ENCODE results near the gene GALNT15.

GALNT15 gene

GRCh38 chr3:16240229-16241023 is 65.9 kb downstream of the GALNT15 start:
- DNase-seq (ENCODE audit: low read depth, low spot score) = no peak
- Histone ChIP-seq H3K27me3 (ENCODE audit: control insufficient read depth, insufficient read depth, low read length) (no peaks in the 10 kb centered on the region), H3K4me1 (ENCODE audit: control insufficient read depth, insufficient read depth, low read length) (no peaks in the 10 kb centered on the region)

GRCh38 chr3:16241225-16241624 is 66.7 kb downstream of the GALNT15 start:
- H3K4me1 ChIP-seq (ENCODE audit: control insufficient read depth, insufficient read depth, low read length) = no peaks in the 10 kb centered on the region
- no peak overlapping the region for H3K4me3 ChIP-seq (ENCODE audit: low read length)
- no peak overlapping the region for H3K27ac ChIP-seq (ENCODE audit: low read length)
- no peaks in the 10 kb centered on the region for H3K9me3 ChIP-seq (ENCODE audit: control insufficient read depth, insufficient read depth, low read length)
- no peaks in the 10 kb centered on the region for H3K36me3 ChIP-seq (ENCODE audit: control insufficient read depth, insufficient read depth, low read length)
- DNase-seq (ENCODE audit: low read depth, low spot score) = no peak
- no peaks in the 10 kb centered on the region for H3K27me3 ChIP-seq (ENCODE audit: control insufficient read depth, insufficient read depth, low read length)
- no CpG with 5 or more reads among the region's 5 CpGs for WGBS (ENCODE audit: insufficient coverage, insufficient read length)

More at GRCh38 chr3:16240229-16241023, 65.9 kb downstream of the GALNT15 start:
- no peaks in the 10 kb centered on the region for H3K9me3 ChIP-seq (ENCODE audit: control insufficient read depth, insufficient read depth, low read length)
- H3K36me3 ChIP-seq (ENCODE audit: control insufficient read depth, insufficient read depth, low read length) = no peaks in the 10 kb centered on the region
- WGBS (ENCODE audit: insufficient coverage, insufficient read length) = no CpG with 5 or more reads among the region's 6 CpGs
- H3K4me3 ChIP-seq (ENCODE audit: low read length) = no peak overlapping the region
- H3K27ac ChIP-seq (ENCODE audit: low read length) = no peak overlapping the region

GRCh38 chr3:16242177-16242576 is 67.7 kb downstream of the GALNT15 start:
- Histone ChIP-seq H3K27ac (ENCODE audit: low read length) (no peak overlapping the region), H3K36me3 (ENCODE audit: control insufficient read depth, insufficient read depth, low read length) (no peaks in the 10 kb centered on the region), H3K9me3 (ENCODE audit: control insufficient read depth, insufficient read depth, low read length) (no peaks in the 10 kb centered on the region), H3K27me3 (ENCODE audit: control insufficient read depth, insufficient read depth, low read length) (no peaks in the 10 kb centered on the region), H3K4me3 (ENCODE audit: low read length) (no peak overlapping the region), H3K4me1 (ENCODE audit: control insufficient read depth, insufficient read depth, low read length) (no peaks in the 10 kb centered on the region)
- DNase-seq (ENCODE audit: low read depth, low spot score) = no peak
- WGBS (ENCODE audit: insufficient coverage, insufficient read length) = no CpG with 5 or more reads among the region's 5 CpGs

GRCh38 chr3:16243706-16244490 is 69.4 kb downstream of the GALNT15 start:
- Histone ChIP-seq H3K27me3 (ENCODE audit: control insufficient read depth, insufficient read depth, low read length) (no peaks in the 10 kb centered on the region), H3K36me3 (ENCODE audit: control insufficient read depth, insufficient read depth, low read length) (no peaks in the 10 kb centered on the region), H3K9me3 (ENCODE audit: control insufficient read depth, insufficient read depth, low read length) (no peaks in the 10 kb centered on the region), H3K27ac (ENCODE audit: low read length) (no peak overlapping the region), H3K4me3 (ENCODE audit: low read length) (no peak overlapping the region), H3K4me1 (ENCODE audit: control insufficient read depth, insufficient read depth, low read length) (no peaks in the 10 kb centered on the region)
- no peak for DNase-seq (ENCODE audit: low read depth, low spot score)
- WGBS (ENCODE audit: insufficient coverage, insufficient read length) = no CpG with 5 or more reads among the region's 9 CpGs

- no CpG with 5 or more reads among the region's 3 CpGs for WGBS (ENCODE audit: insufficient coverage, insufficient read length)
- no peak overlapping the region for H3K4me3 ChIP-seq (ENCODE audit: low read length)
- no peaks in the 10 kb centered on the region for H3K9me3 ChIP-seq (ENCODE audit: control insufficient read depth, insufficient read depth, low read length)
- no peaks in the 10 kb centered on the region for H3K27me3 ChIP-seq (ENCODE audit: control insufficient read depth, insufficient read depth, low read length)
- H3K4me1 ChIP-seq (ENCODE audit: control insufficient read depth, insufficient read depth, low read length) = no peaks in the 10 kb centered on the region
- DNase-seq (ENCODE audit: low read depth, low spot score) = no peak
- no peak overlapping the region for H3K27ac ChIP-seq (ENCODE audit: low read length)
- no peaks in the 10 kb centered on the region for H3K36me3 ChIP-seq (ENCODE audit: control insufficient read depth, insufficient read depth, low read length)
These were observed 71.1 kb downstream of the GALNT15 start for GRCh38 chr3:16245609-16246008.

- no peak overlapping the region for H3K4me3 ChIP-seq (ENCODE audit: low read length)
- peak; percentile 80 for DNase-seq (ENCODE audit: low read depth, low spot score)
- WGBS (ENCODE audit: insufficient coverage, insufficient read length) = no CpG with 5 or more reads among the region's 17 CpGs
These were observed 73.0 kb downstream of the GALNT15 start for GRCh38 chr3:16247282-16248061.

GRCh38 chr3:16248556-16248955 is 74.1 kb downstream of the GALNT15 start:
- Histone ChIP-seq H3K27me3 (ENCODE audit: control insufficient read depth, insufficient read depth, low read length) (no peaks in the 10 kb centered on the region), H3K4me1 (ENCODE audit: control insufficient read depth, insufficient read depth, low read length) (no peaks in the 10 kb centered on the region), H3K27ac (ENCODE audit: low read length) (no peak overlapping the region), H3K4me3 (ENCODE audit: low read length) (no peak overlapping the region), H3K9me3 (ENCODE audit: control insufficient read depth, insufficient read depth, low read length) (no peaks in the 10 kb centered on the region), H3K36me3 (ENCODE audit: control insufficient read depth, insufficient read depth, low read length) (0 out of 2 replicates have a peak, but pooled peaks cover 2% of the 10 kb centered on the region)
- DNase-seq (ENCODE audit: low read depth, low spot score) = no peak
- no CpG with 5 or more reads among the region's 5 CpGs for WGBS (ENCODE audit: insufficient coverage, insufficient read length)

More at GRCh38 chr3:16247282-16248061, 73.0 kb downstream of the GALNT15 start:
- no peaks in the 10 kb centered on the region for H3K36me3 ChIP-seq (ENCODE audit: control insufficient read depth, insufficient read depth, low read length)
- no peaks in the 10 kb centered on the region for H3K4me1 ChIP-seq (ENCODE audit: control insufficient read depth, insufficient read depth, low read length)
- H3K27ac ChIP-seq (ENCODE audit: low read length) = no peak overlapping the region
- no peaks in the 10 kb centered on the region for H3K9me3 ChIP-seq (ENCODE audit: control insufficient read depth, insufficient read depth, low read length)
- no peaks in the 10 kb centered on the region for H3K27me3 ChIP-seq (ENCODE audit: control insufficient read depth, insufficient read depth, low read length)

GRCh38 chr3:16249336-16249735 is 74.9 kb downstream of the GALNT15 start:
- Histone ChIP-seq H3K9me3 (ENCODE audit: control insufficient read depth, insufficient read depth, low read length) (no peaks in the 10 kb centered on the region), H3K27me3 (ENCODE audit: control insufficient read depth, insufficient read depth, low read length) (no peaks in the 10 kb centered on the region), H3K4me3 (ENCODE audit: low read length) (no peak overlapping the region), H3K36me3 (ENCODE audit: control insufficient read depth, insufficient read depth, low read length) (0 out of 2 replicates have a peak, but pooled peaks cover 2% of the 10 kb centered on the region), H3K27ac (ENCODE audit: low read length) (no peak overlapping the region), H3K4me1 (ENCODE audit: control insufficient read depth, insufficient read depth, low read length) (no peaks in the 10 kb centered on the region)
- peak; percentile 39 for DNase-seq (ENCODE audit: low read depth, low spot score)
- WGBS (ENCODE audit: insufficient coverage, insufficient read length) = no CpG with 5 or more reads among the region's 3 CpGs

GRCh38 chr3:16249886-16250285 is 75.4 kb downstream of the GALNT15 start:
- Histone ChIP-seq H3K4me1 (ENCODE audit: control insufficient read depth, insufficient read depth, low read length) (no peaks in the 10 kb centered on the region), H3K27ac (ENCODE audit: low read length) (no peak overlapping the region), H3K36me3 (ENCODE audit: control insufficient read depth, insufficient read depth, low read length) (0 out of 2 replicates have a peak, but pooled peaks cover 2% of the 10 kb centered on the region), H3K9me3 (ENCODE audit: control insufficient read depth, insufficient read depth, low read length) (no peaks in the 10 kb centered on the region), H3K27me3 (ENCODE audit: control insufficient read depth, insufficient read depth, low read length) (no peaks in the 10 kb centered on the region), H3K4me3 (ENCODE audit: low read length) (no peak overlapping the region)
- DNase-seq (ENCODE audit: low read depth, low spot score) = no peak
- no CpG with 5 or more reads among the region's 3 CpGs for WGBS (ENCODE audit: insufficient coverage, insufficient read length)
